Fibroblast of mammary gland (primary cell): ENCODE data around the gene OBP2A.

ENCODE experiments used
- DNase-seq: peaks from one replicate; pipeline ENCODE4 v3.0.0-alpha.2; 2010; ENCODE audit warnings: low read depth
- H3K4me3 ChIP-seq: 2 replicates; pipeline ENCODE4 v1.5.1; 2011; ENCODE audit warnings: low read depth, mild to moderate bottlenecking, low read length, moderate library complexity; ENCODE audit not compliant: control insufficient read depth
- TF ChIP-seq, protein P1 (sequence below): conservative IDR thresholded peaks from 2 replicates; pipeline ENCODE4 v1.5.1; 2011; ENCODE audit warnings: low read depth, low read length, inconsistent platforms; ENCODE audit not compliant: control insufficient read depth, insufficient read depth

OBP2A gene

DNA sequence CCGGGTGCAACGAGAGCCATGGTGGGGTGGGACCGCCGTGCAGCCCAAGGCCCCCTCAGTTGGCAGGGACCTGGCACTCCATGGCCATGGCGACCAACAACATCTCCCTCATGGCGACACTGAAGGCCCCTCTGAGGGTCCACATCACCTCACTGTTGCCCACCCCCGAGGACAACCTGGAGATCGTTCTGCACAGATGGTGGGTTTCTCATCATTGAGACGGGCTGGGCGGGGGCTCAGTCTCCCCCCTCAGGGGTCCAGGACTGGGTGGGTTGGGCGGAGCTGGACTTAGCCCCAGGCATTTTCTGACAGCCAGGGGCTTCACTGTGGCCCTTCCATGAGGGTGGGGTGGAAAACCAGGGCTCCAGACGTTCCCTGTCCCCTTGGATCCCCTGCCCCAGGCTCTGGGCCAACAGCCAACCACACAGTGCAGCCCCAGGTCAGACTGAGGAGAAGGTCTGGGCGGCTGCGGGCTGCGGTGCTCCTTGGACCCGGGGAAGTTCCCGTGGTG is 16.4 kb downstream of the OBP2A start:
- no peak for DNase-seq
- TF ChIP-seq, protein P1, sequence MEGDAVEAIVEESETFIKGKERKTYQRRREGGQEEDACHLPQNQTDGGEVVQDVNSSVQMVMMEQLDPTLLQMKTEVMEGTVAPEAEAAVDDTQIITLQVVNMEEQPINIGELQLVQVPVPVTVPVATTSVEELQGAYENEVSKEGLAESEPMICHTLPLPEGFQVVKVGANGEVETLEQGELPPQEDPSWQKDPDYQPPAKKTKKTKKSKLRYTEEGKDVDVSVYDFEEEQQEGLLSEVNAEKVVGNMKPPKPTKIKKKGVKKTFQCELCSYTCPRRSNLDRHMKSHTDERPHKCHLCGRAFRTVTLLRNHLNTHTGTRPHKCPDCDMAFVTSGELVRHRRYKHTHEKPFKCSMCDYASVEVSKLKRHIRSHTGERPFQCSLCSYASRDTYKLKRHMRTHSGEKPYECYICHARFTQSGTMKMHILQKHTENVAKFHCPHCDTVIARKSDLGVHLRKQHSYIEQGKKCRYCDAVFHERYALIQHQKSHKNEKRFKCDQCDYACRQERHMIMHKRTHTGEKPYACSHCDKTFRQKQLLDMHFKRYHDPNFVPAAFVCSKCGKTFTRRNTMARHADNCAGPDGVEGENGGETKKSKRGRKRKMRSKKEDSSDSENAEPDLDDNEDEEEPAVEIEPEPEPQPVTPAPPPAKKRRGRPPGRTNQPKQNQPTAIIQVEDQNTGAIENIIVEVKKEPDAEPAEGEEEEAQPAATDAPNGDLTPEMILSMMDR, result no peak
- no peak overlapping the region for H3K4me3 ChIP-seq

DNA sequence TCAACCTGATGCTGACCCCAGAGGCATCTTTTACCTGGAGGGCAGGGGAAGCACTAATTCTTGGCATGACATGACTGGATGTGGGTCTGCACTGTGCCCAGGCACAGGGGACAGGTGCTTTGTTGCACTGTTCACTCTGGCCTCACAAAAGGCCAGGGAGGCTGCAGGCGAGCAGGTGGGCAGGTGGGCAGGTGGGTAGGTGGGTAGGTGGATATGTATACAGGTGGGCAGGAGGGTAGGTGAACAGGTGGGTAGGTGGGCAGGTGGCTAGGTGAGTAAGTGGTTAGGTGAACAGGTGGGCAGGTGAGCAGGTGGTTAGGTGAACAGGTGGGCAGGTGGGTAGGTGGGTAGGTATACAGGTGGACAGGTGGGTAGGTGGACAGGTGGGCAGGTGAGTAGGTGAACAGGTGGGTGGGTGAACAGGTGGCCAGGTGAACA is 17.1 kb downstream of the OBP2A start:
- DNase-seq, result no peak
- TF ChIP-seq, protein P1, result no peak
- no peak overlapping the region for H3K4me3 ChIP-seq

DNA sequence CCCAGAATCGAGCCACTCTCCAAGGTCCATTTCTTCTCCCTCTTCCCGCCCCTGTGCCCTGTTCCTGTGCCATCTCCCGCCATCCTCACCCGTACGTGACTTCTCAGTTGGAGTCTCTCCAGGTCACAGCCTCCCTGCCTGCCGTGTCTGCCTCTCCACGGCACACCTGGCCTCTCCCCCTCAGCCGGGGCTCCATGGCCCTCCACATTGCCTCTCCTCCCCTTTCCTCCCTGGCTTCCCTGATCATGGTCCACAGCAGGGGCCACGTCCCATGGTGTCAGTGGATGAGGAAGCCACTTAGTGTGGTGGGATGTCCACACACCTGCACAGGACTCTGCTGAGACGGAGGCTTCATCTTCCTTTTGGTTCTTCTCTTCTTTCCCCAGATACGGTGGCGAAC is 17.9 kb downstream of the OBP2A start:
- H3K4me3 ChIP-seq, result no peak overlapping the region
- TF ChIP-seq, protein P1, result no peak
- no peak for DNase-seq

DNA sequence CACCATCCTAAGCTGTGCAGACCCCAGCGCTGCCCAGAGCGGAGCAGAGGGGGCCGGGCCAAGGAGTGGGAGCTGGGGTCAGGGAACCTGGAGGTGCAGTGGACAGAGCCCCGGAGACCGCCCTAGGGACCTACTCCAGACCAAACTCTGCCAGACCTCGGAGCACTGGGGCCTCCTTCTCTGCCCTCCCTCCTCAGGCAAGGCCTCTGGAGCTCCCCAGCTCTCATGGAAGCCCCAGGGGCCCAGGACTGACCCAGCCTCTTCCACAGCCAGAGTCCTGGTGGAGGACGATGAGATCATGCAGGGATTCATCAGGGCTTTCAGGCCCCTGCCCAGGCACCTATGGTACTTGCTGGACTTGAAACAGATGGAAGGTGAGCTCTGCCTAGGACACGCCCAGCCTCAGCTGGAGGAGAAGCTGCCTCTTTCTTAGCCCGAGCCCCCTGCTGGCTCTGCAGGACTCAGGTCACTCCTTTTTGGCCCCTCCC is 19.3 kb downstream of the OBP2A start:
- TF ChIP-seq, protein P1, result no peak
- no peak overlapping the region for H3K4me3 ChIP-seq
- DNase-seq, result no peak

DNA sequence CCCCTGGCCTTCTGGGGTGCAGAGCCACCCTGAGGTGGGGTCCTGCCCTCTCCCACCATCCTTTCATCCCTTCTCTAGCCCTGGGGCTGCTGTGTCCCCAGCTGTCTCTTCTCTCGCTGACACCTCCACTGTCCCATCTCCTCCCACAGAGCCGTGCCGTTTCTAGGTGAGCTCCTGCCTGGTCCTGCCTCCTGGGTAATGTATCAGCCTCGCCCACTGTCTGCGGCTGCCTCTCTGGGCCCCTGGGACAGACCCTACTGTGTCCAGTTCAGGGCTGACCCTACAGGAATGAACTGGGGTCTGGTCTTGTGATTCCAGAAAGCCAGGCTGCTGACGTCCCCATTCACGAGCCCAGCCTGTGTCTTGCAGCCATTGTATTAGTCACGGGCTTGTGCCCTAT is 19.7 kb downstream of the OBP2A start:
- no peak overlapping the region for H3K4me3 ChIP-seq
- DNase-seq, result no peak
- TF ChIP-seq, protein P1, result no peak

DNA sequence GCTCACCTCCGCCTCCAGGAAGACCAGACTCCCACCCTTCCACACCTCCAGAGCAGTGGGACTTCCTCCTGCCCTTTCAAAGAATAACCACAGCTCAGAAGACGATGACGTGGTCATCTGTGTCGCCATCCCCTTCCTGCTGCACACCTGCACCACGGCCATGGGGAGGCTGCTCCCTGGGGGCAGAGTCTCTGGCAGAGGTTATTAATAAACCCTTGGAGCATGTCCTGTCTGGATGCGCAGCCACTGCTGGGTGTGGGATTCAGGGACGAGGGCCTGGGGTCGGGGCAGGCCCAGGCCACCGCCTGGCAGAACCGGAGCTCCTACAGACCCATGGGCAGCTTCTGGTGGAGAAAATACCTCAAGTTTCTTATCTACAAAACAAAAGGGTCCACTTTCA is 20.6 kb downstream of the OBP2A start:
- DNase-seq, result no peak
- TF ChIP-seq, protein P1, result no peak
- H3K4me3 ChIP-seq, result no peak overlapping the region

DNA sequence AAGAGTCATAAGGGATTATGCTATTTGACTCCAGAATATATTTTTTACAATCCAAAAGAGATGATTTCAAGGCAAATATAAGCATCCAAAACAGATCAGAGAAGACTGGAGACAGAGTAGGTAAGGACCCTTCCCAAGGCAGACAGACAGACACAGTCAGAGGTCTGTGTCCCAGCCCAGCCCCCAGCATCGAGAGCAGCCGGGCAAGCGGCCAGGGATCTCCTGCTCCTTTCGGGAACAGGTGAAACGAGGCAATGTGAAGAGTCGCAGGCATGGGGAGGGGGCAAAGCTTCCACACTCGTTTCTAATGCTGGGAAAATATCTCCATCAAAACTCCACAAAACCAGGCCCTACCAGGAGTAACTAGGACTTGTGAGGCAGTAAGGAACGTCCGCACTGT is 21.4 kb downstream of the OBP2A start:
- H3K4me3 ChIP-seq, result no peak overlapping the region
- DNase-seq, result no peak
- TF ChIP-seq, protein P1, result no peak
